Keratinocyte (primary cell): ENCODE results near the gene KLK11.

Experiments
- CTCF ChIP-seq, 3 experiments: IDR thresholded peaks in 1 of 3; conservative IDR thresholded peaks in 1 of 3; optimal IDR thresholded peaks in 1 of 3; 2 replicates in 2 of 3; 3 replicates in 1 of 3; pipeline versions ENCODE3 to v1.5.1; 2011; ENCODE audit warnings: low read length in 3 of 3, mild to moderate bottlenecking in 3 of 3, moderate library complexity in 2 of 3, control low read depth in 1 of 3, inconsistent platforms in 1 of 3; ENCODE audit not compliant: insufficient read depth in 2 of 3; ENCODE audit errors: extremely low read depth in 1 of 3
- EZH2 ChIP-seq: IDR thresholded peaks from one replicate; pipeline ENCODE4 v1.6.1; 2012; ENCODE audit warnings: inconsistent platforms, mild to moderate bottlenecking, low read length, moderate library complexity

DNA sequence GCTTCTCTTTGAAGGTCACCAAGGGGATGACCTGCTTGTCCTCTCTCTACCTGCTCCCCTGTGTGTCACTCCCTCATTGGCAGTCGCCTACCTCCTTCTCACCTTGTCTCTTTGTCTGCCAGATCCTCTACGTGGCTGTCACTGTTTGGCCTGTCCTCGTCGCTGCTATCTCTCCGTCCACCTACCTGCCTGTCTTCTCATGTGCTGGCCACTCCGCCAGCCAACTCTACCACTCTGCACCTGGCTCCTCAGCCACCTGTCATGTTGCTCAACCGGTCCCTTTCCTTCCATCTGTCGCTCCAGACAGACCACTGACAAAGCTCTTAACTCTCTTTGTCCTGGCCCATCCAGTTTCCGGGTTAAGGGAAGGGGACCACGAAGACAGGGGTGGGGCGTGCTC is 8.3 kb upstream of the KLK11 start, which contains the start of gene KLK12:
- no peak for TF ChIP-seq CTCF (optimal IDR thresholded peaks at IDR 0.05 in 1 of 3, IDR thresholded peaks at IDR 0.05 in 1 of 3, conservative IDR thresholded peaks at IDR 0.05 in 1 of 3; ENCODE audit: extremely low read depth in 1 of 3, insufficient read depth in 2 of 3, low read length in 3 of 3)
- TF ChIP-seq EZH2 = no peak
